ENCODE measurements around the gene RAD9A.

DNA sequence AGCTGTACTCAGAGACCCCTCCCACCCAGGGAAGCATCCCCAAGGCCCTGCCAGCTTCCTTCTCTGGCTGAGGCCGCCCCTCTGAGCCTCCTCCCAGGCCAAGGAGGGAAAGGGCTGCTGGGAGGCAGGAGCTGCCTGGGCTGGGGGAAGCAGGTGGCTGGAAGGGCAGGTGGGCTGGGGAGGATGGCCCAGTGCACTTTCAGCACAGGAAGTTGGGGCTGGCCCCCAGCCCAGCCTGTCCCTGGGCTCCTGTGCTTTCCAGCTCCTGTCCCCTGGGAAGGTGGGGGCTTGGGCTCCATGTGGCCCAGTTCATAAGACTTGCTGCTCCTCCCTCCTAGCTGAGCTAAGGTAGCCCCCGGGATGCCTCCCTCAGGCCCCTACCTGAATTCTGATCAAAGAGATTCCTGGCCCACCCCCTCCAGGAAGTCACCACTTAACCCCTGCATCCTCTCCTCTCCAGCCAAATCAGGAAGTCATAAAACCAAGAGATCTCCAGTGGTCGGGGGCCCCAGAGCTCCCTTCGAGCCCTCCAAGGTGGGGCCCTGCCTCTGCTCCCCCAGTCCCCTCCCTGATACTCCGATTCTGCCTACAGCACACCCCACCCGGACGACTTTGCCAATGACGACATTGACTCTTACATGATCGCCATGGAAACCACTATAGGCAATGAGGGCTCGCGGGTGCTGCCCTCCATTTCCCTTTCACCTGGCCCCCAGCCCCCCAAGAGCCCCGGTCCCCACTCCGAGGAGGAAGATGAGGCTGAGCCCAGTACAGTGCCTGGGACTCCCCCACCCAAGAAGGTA lies 5.0 kb downstream of the RAD9A start:
- no peak for TF ChIP-seq POLR2A (IDR thresholded peaks at IDR 0.05; ENCODE audit: low read depth, low read length)
- TF ChIP-seq POLR2AphosphoS5 (IDR thresholded peaks at IDR 0.05; ENCODE audit: low read depth, low read length) = 0 out of 2 replicates have a peak, but pooled peaks have one; percentile 35
- TF ChIP-seq TAF1 (IDR thresholded peaks at IDR 0.05; ENCODE audit: borderline replicate concordance, low read depth, low read length) = no peak

Measured in GM12892 (cell line).